Left hindlimb (tissue), 1 donor: Measurements from ENCODE around the gene CCL25.
"Not testable (repeated sequence)": the region's sequence is repeated elsewhere in the genome, so short reads cannot be mapped to it uniquely, and the experiment has no call there.

Experiments used
- DNase-seq: peaks from one replicate; pipeline ENCODE4 v3.0.0-alpha.2; 2018

The CCL25 gene

GRCh38 chr19:8088752-8089663 lies 36.4 kb downstream of the CCL25 start:
- DNase-seq = no peak

- DNase-seq = no peak
These were observed 37.4 kb downstream of the CCL25 start for GRCh38 chr19:8089664-8090601.

- DNase-seq = no peak
These were observed 38.4 kb downstream of the CCL25 start for GRCh38 chr19:8090950-8091349.

GRCh38 chr19:8093740-8094139 lies 41.2 kb downstream of the CCL25 start:
- DNase-seq = no peak

- DNase-seq = no peak
These were observed 41.8 kb downstream of the CCL25 start for GRCh38 chr19:8094336-8094735.

DNA sequence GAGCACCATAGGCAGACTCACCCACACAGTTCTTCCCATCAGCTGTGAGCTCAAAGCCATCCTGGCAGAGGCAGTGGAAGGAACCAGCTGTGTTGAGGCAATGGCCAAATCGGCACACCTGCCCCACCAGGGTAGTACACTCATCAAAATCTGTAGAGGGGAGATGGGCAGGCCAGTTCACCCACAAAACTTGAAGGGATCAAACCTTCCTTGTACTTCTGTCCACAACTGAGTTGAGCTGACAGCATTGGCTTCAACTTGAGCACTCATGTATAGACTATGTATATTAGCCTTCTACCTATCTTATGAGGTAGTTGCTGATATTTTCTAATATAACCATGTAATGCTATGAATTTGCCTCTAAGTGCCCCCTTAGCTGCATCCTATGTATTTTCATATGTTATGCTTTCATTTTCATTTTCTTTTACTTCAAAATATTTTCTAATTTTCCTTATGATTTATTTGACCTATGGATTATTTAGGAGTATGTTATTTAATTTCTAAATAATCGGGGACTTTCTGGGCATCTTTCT lies 42.9 kb downstream of the CCL25 start:
- DNase-seq = no peak

- no peak for DNase-seq
These were observed 43.5 kb downstream of the CCL25 start for GRCh38 chr19:8096071-8096470.

DNA sequence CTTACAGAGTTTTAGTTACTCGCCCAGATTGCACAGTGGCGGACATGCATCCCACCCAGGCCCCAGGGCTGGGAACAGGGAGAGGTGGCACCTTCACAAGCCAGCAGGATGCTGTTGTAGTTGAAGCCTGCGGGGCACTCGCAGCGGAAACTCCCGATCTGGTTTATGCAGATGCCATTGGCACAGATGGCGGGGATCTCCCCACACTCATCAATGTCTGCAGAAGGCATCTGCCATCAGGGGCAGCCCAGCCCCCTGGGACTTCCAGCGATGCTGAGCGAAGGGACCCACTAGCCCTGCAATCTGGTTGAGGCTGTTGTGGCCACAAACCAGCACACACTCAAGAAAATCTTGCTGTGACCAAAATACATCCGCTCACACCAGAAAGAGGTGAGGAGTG lies 44.6 kb downstream of the CCL25 start:
- DNase-seq = no peak

DNA sequence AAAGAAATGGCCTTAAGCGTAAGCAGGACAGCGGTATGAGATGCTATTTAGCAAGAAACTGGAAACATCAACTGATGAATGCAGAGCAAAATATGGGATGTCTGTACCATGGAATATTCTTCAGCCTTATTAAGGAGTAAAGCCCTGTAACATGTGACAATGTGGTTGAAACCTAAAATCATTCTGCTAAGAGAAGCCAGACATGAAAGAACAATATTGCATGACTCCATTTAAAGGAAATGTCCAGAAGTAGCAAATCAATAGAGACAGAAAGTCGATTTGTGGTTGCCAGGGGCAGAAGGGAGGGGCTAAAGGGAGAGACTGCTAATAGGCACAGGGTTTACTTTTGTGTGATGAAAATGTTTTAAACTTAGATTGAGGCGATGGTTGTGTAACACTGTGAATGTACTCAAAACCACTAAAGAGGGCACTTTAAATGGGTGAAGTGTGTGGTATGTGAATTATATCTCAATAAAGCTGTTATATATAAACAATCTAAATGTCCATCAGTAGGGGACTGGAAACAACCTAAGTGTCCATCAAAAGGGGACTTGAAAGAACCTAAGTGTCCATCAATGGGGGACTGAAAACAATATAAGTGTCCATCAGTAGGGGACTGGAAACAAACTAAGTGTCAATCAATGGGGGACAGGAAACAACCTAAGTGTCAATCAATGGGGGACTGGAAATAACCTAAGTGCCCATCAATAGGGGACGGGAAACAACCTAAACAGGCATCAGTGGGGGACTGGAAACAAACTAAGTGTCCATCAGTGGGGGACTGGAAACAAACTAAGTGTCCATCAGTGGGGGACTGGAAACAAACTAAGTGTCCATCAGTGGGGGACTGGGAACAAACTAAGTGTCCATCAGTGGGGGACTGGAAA lies 45.4 kb downstream of the CCL25 start:
- DNase-seq = no peak

- DNase-seq = no peak
These were observed 48.8 kb downstream of the CCL25 start for GRCh38 chr19:8101311-8101710.

GRCh38 chr19:8101910-8102309 lies 49.4 kb downstream of the CCL25 start:
- not testable (repeated sequence) for DNase-seq

- no peak for DNase-seq
These were observed 52.9 kb downstream of the CCL25 start for GRCh38 chr19:8105471-8105870.

DNA sequence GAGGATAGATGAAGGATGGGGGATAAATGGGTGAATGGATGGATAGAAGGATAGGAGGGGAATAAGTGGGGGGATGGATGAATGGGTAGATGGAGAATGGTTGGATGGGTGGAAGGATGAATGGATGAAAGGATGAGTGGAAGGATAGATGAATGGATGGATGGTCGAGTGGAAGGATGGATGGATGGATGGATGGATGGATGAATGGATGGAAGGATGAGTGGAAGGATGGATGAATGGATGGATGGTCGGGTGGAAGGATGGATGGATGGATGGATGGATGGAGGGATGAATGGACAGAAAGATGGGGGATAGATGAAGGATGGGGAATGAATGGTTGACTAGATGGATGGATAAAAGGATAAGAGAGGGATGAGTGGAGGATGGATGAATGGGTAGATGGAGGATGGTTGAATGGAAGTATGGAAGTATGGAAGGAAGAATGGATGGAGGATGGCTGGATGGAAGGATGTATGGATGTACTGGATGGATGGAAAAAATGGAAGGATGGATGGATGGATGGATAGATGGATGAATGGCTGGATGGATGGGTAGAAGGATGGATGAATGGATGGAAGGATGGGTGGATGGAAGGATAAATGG lies 54.8 kb downstream of the CCL25 start:
- DNase-seq = no peak

GRCh38 chr19:8108560-8109445 lies 56.2 kb downstream of the CCL25 start:
- no peak for DNase-seq

GRCh38 chr19:8109455-8109854 lies 56.9 kb downstream of the CCL25 start:
- DNase-seq = no peak

DNA sequence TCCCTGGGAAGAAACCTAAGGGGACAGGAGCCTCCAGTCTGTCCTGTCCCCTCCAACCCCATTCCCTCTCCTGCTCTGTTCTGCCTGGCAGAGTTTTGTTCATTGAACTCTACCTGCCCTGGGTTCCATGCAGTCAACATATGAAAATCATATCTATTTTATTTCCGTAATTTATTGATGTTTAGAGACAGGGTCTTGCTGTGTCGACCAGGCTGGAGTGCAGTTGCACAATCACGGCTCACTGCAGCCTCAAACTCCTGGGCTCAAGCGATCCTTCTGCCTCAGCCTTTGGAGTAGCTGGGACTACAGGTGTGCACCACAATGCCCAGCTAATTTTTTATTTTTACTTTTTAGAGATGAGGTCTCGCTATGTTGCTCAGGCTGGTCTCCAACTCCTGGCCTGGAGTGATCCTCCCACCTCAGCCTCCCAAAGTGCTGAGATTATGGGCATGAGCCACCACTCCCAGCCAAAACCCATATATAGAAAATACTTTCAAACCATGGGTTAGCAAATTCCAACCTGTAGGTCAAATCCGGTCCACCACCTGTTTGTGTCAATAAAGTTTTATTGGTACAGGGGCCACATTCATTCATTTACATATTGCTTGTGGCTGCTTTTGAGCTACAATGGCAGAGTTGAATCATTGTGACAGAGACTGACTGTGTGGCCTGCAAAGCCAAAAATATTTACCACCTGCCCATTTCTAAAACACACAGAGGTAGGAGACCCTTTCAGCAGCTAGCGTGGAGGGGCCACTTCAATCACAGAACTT lies 57.5 kb downstream of the CCL25 start:
- DNase-seq = no peak

DNA sequence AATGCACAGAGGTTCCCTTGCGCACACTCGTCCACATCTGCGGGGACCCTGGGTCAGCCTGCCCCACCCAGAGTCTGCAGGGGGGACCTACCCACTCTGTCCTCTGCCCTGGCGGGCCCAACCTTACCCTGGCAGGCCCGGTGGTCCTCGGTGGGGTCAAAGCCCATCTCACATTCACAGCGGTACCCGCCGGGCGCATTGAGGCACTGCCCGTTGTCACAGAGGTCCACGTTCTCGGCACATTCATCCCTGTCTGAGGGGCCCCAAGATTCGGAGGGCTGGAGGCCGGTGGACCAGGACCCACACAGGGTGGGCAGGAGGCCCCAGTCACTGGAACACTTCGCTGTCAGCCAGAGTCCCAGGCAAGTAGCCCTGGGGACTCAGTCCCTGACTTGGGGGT lies 58.4 kb downstream of the CCL25 start:
- DNase-seq = no peak

DNA sequence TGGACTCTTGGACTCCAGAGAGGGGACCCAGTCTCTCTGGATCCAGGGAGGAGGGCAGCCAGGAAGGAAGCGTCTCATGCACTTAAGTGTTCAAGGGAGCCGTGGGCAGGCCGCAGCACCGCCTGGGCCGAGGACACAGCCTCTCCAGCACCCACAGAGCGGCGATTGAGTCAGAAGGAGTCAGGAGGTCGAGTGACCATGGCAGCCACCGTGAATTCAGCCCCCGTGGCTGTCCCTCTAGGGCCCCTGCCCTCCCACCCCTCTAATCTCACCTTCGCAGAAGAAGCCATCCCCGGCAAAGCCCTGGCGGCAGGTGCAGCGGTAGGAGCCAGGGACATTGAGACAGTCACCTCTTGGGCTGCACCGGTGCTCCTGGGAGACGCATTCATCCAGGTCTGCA lies 58.8 kb downstream of the CCL25 start:
- no peak for DNase-seq
